Inferior parietal cortex (tissue), 1 donor: ENCODE results near the gene C19orf33.
A peak's percentile ranks its signal among the peaks of the same experiment; 100 is the strongest.

Source experiments
- DNase-seq: peaks from one replicate; pipeline ENCODE4 v3.0.0-alpha.2; 2016; ENCODE audit errors: extremely low spot score

Gene C19orf33

DNA sequence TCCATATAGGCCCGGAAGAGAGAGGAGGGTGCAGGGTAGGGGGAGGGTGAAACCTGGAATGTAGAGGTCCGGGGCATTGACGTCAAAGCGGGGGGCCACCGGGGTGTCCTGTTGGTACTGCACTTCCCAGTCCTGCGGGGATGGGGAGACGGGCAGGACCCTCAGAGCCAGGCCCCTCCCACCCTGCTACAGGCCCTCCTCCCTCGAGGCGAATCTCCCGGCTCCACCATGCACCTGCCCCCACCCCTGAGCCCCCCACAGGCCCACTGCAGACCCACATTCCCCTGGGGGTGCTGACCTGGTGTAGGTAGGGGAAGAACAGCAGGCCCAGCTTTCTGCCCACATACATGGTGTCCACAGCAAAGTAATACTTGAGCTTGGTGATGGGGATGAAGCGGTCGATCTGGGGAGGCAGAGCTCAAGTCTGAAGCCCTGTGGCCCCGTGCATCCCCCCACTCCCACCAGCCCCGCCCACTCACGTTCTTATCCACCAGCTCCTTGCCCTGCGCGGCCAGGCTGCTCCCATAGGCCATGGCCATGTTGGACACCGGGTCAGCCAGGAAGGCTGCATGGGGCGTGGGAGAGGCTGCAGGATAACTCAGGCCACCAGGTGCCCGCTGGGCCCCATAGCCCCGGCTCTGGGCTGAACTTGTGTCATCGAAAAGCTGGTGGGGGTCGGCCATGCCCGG lies 5.0 kb downstream of the C19orf33 start:
- DNase-seq, result no peak

GRCh38 chr19:38309615-38310278 lies 5.7 kb downstream of the C19orf33 start:
- DNase-seq, result no peak

- DNase-seq, result no peak
Measured at GRCh38 chr19:38310279-38310670, 6.2 kb downstream of the C19orf33 start.

- DNase-seq, result no peak
Measured at GRCh38 chr19:38310986-38311385, 6.9 kb downstream of the C19orf33 start.

DNA sequence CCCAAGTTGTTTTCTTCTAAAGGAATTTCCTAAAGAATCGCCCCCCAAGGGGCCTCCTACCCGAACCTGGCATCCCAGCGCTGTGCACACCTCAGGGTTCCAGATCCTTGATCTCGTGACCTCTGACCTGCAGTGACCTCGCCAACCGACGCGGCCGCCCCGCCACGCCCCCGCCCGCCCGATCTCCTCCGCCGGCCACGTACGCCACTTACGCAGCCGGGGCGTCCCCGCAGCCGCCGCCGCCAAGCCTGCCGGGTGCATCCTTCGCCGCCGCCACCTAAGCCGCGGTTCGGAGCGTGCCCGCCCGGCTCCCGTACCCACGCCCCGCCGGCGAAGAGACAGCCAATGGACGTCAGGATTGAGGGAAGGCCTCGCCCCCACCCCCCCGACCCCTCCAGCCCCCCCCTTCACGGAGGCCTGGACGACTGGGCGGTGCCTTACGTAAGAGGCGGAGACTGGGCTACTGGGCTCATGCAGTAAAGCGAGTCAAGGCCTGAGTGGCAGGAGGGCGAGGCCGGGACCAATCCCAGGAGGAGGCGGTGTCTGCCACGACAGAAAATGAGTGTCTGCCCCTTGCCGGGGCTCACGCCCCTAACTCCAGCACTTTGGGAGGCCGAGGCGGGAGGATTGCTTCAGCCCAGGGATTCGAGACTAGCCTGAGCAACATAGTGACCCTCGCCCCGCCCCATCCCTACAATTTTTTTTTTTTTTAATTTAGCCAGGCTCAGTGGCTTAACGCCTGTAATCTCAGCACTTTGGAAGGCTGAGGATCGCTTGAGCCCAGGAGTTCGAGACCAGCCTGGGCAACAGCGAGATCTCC lies 11.8 kb downstream of the C19orf33 start, which contains the start of gene YIF1B:
Gene YIF1B, minus strand, starts transcription at position 291 of the 820 bp plus-strand sequence. Its CDS starts 30 bp downstream, at position 261.
- DNase-seq, result peak; percentile 95

GRCh38 chr19:38316477-38317067 lies 12.5 kb downstream of the C19orf33 start:
- DNase-seq, result no peak

DNA sequence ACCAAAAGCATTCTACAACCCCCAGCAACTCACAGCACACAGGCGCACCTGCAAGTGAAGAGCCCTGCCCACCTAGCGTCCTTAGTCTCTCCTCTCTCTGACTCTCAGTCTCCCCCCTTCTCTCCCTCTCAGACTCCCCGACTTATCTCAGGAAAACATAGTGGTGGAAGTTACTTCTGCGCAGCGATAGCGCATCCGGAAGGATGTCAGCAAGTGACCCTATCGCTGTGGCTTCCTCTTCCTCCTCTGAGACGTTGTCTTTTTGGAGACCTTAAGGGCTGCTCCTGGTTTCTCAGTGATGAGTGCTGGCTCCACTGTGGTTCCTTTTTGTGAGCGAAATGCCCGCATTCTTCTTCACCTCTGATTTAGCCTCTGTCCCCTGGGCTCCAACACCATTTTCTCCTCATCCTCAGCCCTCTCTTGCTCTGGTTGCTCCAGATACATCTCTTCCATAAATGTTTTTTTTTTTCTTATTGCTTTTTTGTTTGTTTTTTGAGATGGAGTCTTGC lies 13.1 kb downstream of the C19orf33 start:
- DNase-seq, result no peak

- DNase-seq, result no peak
Measured at GRCh38 chr19:38318660-38319059, 14.6 kb downstream of the C19orf33 start.

- DNase-seq, result no peak
Measured at GRCh38 chr19:38319421-38320258, 15.6 kb downstream of the C19orf33 start, which contains the start of gene KCNK6. Gene KCNK6 (plus strand): TSS chr19:38319845. CDS start chr19:38319951, 106 bp downstream.

GRCh38 chr19:38320969-38321339 lies 16.9 kb downstream of the C19orf33 start:
- DNase-seq, result no peak

GRCh38 chr19:38321646-38322196 lies 17.7 kb downstream of the C19orf33 start:
- no peak for DNase-seq

DNA sequence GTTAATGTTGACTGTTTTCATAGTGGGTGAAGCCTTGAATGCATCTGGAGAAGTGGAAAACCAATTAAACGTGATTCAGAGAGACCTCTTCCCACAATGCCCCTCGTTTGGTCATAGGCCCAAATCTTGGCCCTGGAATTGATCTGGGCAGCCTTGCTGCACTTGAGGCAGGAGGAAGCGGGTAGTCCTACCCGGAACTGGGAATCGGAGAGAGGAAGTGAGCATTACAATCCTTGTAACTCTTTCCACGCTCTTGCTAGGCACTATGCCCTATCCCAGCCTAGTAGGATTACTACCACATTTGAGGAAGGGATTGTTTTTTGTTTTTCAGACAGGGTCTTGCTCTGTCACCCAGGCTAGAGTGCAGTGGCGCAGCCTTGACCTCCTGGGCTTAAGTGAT lies 19.2 kb downstream of the C19orf33 start:
- DNase-seq, result no peak

- no peak for DNase-seq
Measured at GRCh38 chr19:38324431-38324830, 20.4 kb downstream of the C19orf33 start.

DNA sequence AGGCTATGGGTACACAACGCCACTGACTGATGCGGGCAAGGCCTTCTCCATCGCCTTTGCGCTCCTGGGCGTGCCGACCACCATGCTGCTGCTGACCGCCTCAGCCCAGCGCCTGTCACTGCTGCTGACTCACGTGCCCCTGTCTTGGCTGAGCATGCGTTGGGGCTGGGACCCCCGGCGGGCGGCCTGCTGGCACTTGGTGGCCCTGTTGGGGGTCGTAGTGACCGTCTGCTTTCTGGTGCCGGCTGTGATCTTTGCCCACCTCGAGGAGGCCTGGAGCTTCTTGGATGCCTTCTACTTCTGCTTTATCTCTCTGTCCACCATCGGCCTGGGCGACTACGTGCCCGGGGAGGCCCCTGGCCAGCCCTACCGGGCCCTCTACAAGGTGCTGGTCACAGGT lies 22.5 kb downstream of the C19orf33 start:
- DNase-seq, result no peak

GRCh38 chr19:38329651-38330050 lies 25.6 kb downstream of the C19orf33 start:
- DNase-seq, result no peak

- DNase-seq, result no peak
Measured at GRCh38 chr19:38331728-38332127, 27.7 kb downstream of the C19orf33 start.

GRCh38 chr19:38333245-38333644 lies 29.2 kb downstream of the C19orf33 start:
- DNase-seq, result no peak

- peak; percentile 89 for DNase-seq
Measured at GRCh38 chr19:38335949-38336637, 32.0 kb downstream of the C19orf33 start.

- peak; percentile 71 for DNase-seq
Measured at GRCh38 chr19:38336638-38337359, 32.7 kb downstream of the C19orf33 start.

DNA sequence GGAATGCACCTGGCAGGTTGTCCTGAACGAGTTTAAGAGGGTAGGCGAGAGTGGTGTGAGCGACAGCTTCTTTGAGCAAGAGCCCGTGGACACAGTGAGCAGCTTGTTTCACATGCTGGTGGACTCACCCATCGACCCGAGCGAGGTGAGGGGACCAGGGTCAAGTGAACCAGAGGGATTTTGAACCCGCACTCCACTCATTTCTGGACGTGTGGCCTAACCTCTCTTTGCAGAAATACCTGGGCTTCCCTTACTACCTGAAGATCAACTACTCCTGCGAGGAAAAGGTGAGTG lies 33.3 kb downstream of the C19orf33 start:
- no peak for DNase-seq
